Transverse colon (tissue), 4 donors: ENCODE measurements around the gene MYBPC2. TPM values are rescaled to one million over a fixed set of nuclear protein-coding genes. Genes with fewer than 3 reads are reported as not detected.

Experiments
- DNase-seq: peaks from one replicate; pipeline ENCODE4 v3.0.0-alpha.2; 2019
- H3K27ac ChIP-seq, 4 donors: fragments of 200-600 bp; sonication (generic); 2 replicates each; pipeline ENCODE4 v1.5.1; 2016 to 2018; ENCODE audit warnings: inconsistent platforms in 4 of 4
- H3K27me3 ChIP-seq: fragments of 200-600 bp; sonication (generic); 2 replicates; pipeline ENCODE4 v1.5.1; 2017; ENCODE audit warnings: inconsistent platforms
- H3K36me3 ChIP-seq, 4 donors: fragments of 200-600 bp; sonication (generic); 2 replicates each; pipeline ENCODE4 v1.5.1; 2017 to 2019; ENCODE audit warnings: inconsistent platforms in 4 of 4
- H3K4me1 ChIP-seq, 4 donors: fragments of 200-600 bp; sonication (generic); 2 replicates each; pipeline ENCODE4 v1.5.1; 2017 to 2020; ENCODE audit warnings: inconsistent platforms in 4 of 4
- H3K4me3 ChIP-seq, 4 donors: fragments of 200-600 bp; sonication (generic); 1 replicate in 1 of 4; 2 replicates in 3 of 4; pipeline versions ENCODE4 v1.5.1 to v1.6.1; 2017 to 2019; ENCODE audit warnings: inconsistent platforms in 4 of 4
- H3K9me3 ChIP-seq, 2 donors: fragments of 200-600 bp; sonication (generic); 2 replicates each; pipeline ENCODE4 v1.5.1; 2017 to 2019; ENCODE audit warnings: inconsistent platforms in 2 of 2
- CTCF ChIP-seq, 5 experiments: fragments of 200-600 bp in 3 of 5; fragments of 450-650 bp in 2 of 5; sonication (generic) in 3 of 5; IDR thresholded peaks; 1 replicate in 2 of 5; 2 replicates in 3 of 5; pipeline ENCODE4 v1.5.1; 2016 to 2017; ENCODE audit warnings: antibody characterized with exemption in 5 of 5, inconsistent platforms in 3 of 5, mild to moderate bottlenecking in 2 of 5, moderate library complexity in 1 of 5
- EP300 ChIP-seq: sonication (generic); formaldehyde crosslinking; IDR thresholded peaks from one replicate; pipeline ENCODE4 v1.6.1; 2017; ENCODE audit warnings: antibody characterized with exemption, low read depth
- POLR2A ChIP-seq: fragments of 450-650 bp; IDR thresholded peaks from one replicate; pipeline ENCODE4 v1.6.1; 2016; ENCODE audit warnings: antibody characterized with exemption, mild to moderate bottlenecking, moderate library complexity
- POLR2AphosphoS5 ChIP-seq, 3 donors: sonication (generic); formaldehyde crosslinking; IDR thresholded peaks; one replicate each; pipeline ENCODE4 v1.6.1; 2016; ENCODE audit warnings: antibody characterized with exemption in 3 of 3
- WGBS, 2 donors: methylation state at CpG; one replicate each; pipeline ENCODE4 v1.1.5; 2018; ENCODE audit warnings: low coverage in 1 of 2; 5-methylcytosine and 5-hydroxymethylcytosine counted together
- in situ Hi-C, 4 donors: fragments of 200-750 bp; cut with MboI; loops; one replicate each; pipeline versions ENCODE4 v1.15.0 to v1.15.1; 2017; ENCODE audit warnings: low sequenced_read_pairs in 3 of 4, low pct_ligation_motif_present in 1 of 4, low pct_unique_long_range_greater_than_20kb in 1 of 4
- intact Hi-C: fragments of 100-400 bp; cut with DNase I; formaldehyde crosslinking; loops from one replicate; pipeline ENCODE4 v1.15.1; 2023; ENCODE audit warnings: low total_unique reads
- total RNA-seq, 4 donors: library from RNA; depleted of rRNA; stranded (reverse); fragments of >200 nt; gene quantifications; one replicate each; pipeline ENCODE4 v1.1.0, GENCODE V29; 2016

The MYBPC2 gene
- total RNA-seq, 4 donors from 2014 or later = 0.16 to 0.41 TPM; not detected in 2

GRCh38 chr19:50392759-50393158 lies 39.9 kb upstream of the MYBPC2 start:
- Histone ChIP-seq H3K4me1 (no peaks in the 10 kb centered on the region), H3K4me3 (no peak overlapping the region), H3K27ac (no peak overlapping the region), H3K9me3 (no peaks in the 10 kb centered on the region), H3K36me3 (no peaks in the 10 kb centered on the region), H3K27me3 (no peaks in the 10 kb centered on the region)
- no peak for DNase-seq
- no peak for TF ChIP-seq EP300
- TF ChIP-seq CTCF (IDR thresholded peaks at IDR 0.05) = no peak
- TF ChIP-seq POLR2AphosphoS5 (IDR thresholded peaks at IDR 0.05) = no peak
- TF ChIP-seq POLR2A = no peak
- in situ Hi-C loops (no loop called here), intact Hi-C loops (no loop called here)
- WGBS, 2 donors = 89 to 96% methylated on average over 4 to 5 of the region's 5 CpGs

- Histone ChIP-seq H3K36me3 (no peaks in the 10 kb centered on the region), H3K9me3 (no peaks in the 10 kb centered on the region), H3K4me1 (no peaks in the 10 kb centered on the region), H3K27ac (no peak overlapping the region), H3K27me3 (no peaks in the 10 kb centered on the region), H3K4me3 (no peak overlapping the region)
- in situ Hi-C loops = no loop called here
- intact Hi-C loops = no loop called here
- TF ChIP-seq POLR2A (no peak), EP300 (no peak), CTCF (IDR thresholded peaks at IDR 0.05) (no peak), POLR2AphosphoS5 (IDR thresholded peaks at IDR 0.05) (no peak)
- 92 to 100% methylated on average over 2 to 4 of the region's 4 CpGs for WGBS, 2 donors
- DNase-seq = no peak
These were observed 39.1 kb upstream of the MYBPC2 start for GRCh38 chr19:50393589-50393988.

GRCh38 chr19:50394017-50394416 lies 38.7 kb upstream of the MYBPC2 start:
- Histone ChIP-seq H3K9me3 (no peaks in the 10 kb centered on the region), H3K27me3 (no peaks in the 10 kb centered on the region), H3K4me3 (no peak overlapping the region), H3K27ac (no peak overlapping the region), H3K36me3 (no peaks in the 10 kb centered on the region), H3K4me1 (no peaks in the 10 kb centered on the region)
- intact Hi-C loops (no loop called here), in situ Hi-C loops (no loop called here)
- no peak for DNase-seq
- TF ChIP-seq EP300 = no peak
- no peak for TF ChIP-seq POLR2A
- no peak for TF ChIP-seq CTCF (IDR thresholded peaks at IDR 0.05)
- no peak for TF ChIP-seq POLR2AphosphoS5 (IDR thresholded peaks at IDR 0.05)
- 91% methylated on average over 9 of the region's 9 CpGs; no CpG with 5 or more reads in 1 of the 2 donors for WGBS, 2 donors

GRCh38 chr19:50398675-50399367 lies 33.9 kb upstream of the MYBPC2 start:
- no peak for DNase-seq
- WGBS, 2 donors = 90 to 100% methylated on average over 2 to 8 of the region's 13 CpGs
- no peaks in the 10 kb centered on the region for H3K27me3 ChIP-seq

More at GRCh38 chr19:50398675-50399367, 33.9 kb upstream of the MYBPC2 start:
- Histone ChIP-seq H3K27ac (no peak overlapping the region), H3K36me3 (no peaks in the 10 kb centered on the region), H3K4me3 (no peak overlapping the region), H3K4me1 (no peaks in the 10 kb centered on the region), H3K9me3 (no peaks in the 10 kb centered on the region)
- in situ Hi-C loops (no loop called here), intact Hi-C loops (no loop called here)
- TF ChIP-seq CTCF (IDR thresholded peaks at IDR 0.05) (no peak), POLR2A (no peak), POLR2AphosphoS5 (IDR thresholded peaks at IDR 0.05) (no peak), EP300 (no peak)
